HG03139 (cell line): Measurements from ENCODE around the gene RAB6B.
"Not testable (repeated sequence)": the region's sequence is repeated elsewhere in the genome, so short reads cannot be mapped to it uniquely, and the experiment has no call there.

Source experiments
- ATAC-seq: cut with Tn5 transposase; IDR thresholded peaks from one replicate; pipeline ENCODE4 v1.9.1; 2021; ENCODE audit not compliant: unreplicated experiment

Gene RAB6B

DNA sequence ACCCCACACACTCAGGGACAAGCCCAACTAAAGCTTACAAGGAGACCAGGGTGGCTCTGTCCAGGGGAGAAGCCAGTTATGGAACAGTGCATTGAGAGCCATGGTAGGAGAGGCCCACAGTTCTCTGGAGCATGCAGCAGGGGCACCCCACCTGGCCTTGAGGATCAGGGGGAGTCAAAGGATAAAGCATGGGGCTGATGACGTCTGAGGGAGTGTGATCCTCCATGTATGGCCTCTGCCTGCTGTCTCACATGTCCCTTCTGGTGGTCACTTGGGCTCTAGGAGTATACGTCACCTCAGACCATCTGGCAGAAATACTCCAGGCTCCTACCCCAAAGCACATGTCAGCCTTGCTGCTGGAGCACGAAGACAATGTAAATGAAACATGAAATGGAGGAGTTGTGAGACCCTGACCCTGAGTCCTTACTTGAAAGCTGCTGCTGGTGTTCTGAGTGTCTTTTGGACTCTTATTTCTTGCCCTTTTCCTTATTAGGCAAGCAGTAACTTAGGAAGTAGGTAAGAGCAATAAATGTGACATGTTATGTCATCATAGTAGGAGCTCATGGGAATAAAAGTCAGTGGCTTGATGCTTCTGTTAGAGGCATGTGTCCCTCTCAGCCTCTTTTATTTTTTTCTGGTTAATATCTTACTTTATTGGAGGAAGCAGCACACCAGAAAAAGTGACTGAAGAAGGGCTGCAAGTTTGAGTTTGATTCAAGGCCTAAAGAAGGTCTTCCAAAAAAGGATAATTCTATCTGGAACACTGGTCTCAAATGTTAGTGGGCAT is 74.6 kb downstream of the RAB6B start:
- ATAC-seq, result no peak

DNA sequence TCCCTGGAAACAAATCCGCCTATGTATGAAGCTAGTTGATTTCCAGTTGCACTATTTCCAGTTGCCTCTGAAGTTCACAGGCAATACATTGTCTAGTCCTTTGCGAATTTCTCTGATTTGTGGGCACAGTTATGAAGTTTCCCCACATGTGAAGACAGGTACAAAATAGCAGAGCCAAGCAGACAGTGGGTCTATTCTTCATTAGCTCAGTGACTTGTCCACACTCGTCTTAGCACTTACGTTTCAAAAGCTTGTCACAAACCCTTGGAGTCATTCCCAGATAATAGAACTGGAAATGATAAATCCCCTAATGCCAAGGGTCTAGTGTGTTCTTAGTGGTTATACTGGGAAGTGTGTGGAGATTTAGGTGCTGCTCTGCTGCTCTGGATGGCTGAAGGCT is 75.6 kb downstream of the RAB6B start:
- ATAC-seq, result no peak

DNA sequence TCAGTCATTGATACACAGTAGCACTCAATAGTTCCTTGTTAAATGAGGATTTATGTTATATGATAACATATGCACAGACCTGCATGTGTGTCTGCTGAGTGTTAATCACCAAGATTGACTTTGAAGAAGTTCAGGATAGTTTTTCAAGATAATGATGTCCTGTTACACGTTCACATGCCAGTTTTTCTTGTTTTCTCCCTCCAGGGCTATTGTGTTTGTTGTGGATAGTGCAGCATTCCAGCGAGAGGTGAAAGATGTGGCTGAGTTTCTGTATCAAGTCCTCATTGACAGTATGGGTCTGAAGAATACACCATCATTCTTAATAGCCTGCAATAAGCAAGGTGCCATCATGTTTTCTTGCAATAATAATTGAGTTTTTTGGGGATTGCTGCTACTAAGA is 80.3 kb downstream of the RAB6B start:
- no peak for ATAC-seq

DNA sequence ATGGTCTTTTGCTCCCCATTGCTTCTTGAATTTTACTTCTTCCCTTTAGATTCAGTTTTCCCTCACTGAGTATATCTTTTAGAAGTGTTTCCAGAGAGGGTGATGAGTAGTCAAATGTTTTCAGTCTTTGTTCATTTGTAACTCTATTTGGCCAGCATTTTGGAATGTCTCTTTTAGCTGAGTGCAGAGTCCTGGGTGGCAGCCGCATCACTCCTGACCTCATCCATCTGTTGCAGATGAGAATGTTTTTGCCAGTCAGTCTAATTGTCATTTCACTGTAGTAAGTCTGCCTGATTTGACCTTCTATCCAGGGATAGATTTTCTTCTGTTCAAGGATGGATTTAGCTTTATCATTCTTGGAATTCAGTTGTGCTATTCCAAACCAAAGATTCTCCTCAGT is 82.8 kb downstream of the RAB6B start:
- ATAC-seq, result no peak

DNA sequence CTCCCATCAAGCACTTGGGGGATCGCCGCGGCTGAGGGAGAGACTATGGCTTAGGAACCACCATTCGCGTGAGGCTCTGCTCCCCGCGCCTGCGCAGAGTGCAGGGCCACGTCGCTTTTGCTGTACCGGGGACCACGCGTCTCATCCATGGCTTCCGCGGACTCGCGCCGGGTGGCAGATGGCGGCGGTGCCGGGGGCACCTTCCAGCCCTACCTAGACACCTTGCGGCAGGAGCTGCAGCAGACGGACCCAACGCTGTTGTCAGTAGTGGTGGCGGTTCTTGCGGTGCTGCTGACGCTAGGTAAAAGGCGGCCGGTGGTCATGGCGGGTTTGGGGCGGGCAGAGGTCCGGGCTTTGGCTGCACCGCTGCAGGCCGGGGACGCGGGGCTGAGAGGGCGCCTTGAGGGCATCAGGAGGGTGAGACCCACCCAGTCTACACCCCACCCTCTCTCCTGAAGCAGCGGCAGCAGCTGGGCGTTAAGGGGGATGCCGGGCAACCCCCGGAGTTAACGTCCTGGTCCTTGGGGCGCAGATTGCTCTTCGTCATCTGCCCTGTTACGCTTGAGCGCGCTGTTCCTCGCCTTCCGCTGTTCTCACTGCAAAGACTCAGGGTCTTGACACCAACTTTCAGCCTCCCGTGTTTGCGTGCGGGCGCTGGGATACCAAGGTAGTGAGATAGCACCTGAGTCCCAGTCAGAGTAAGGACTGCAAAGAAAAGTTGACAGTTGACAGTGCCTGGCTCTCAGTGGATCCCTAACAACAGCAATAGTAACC is 89.8 kb downstream of the RAB6B start, which contains the start of gene SRPRB:
TSS of gene SRPRB (plus strand) at position 114 of the 774 bp plus-strand sequence. CDS start at position 148, 34 bp downstream.
- peak; percentile 99 for ATAC-seq

DNA sequence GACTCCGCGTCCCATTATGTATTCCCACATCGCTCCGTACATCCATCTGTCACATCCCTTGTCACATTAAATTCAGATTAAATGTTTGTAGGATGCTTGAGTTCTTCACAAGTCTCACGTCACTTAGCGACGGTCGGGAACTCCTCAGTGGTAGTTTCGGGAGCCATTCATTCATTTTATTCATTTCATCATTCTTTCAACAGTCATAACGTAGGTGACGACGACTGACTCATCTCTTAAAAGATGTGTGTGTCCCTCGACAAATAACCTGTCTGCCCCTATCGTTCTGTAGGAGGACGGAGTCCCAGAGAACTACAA is 90.3 kb downstream of the RAB6B start:
- ATAC-seq, result no peak

DNA sequence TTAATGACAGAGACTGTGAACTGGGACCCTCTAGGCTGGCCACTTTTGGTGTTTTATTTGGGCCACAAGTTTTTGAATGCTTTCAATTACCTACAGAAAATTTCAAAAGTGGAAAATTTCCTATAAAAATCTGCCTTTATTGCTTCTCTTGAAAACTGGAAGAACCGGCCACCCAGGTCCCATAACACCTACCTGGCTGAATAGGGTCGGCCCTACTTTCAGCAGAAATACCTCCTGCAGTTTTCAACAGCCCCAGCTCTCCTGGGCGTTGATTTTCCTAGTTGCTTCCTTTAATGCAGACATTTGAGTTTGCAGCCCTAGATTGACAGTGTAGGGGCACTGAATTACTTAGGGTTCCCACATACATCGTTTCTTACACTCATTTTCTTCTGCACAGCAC is 90.8 kb downstream of the RAB6B start:
- no peak for ATAC-seq

DNA sequence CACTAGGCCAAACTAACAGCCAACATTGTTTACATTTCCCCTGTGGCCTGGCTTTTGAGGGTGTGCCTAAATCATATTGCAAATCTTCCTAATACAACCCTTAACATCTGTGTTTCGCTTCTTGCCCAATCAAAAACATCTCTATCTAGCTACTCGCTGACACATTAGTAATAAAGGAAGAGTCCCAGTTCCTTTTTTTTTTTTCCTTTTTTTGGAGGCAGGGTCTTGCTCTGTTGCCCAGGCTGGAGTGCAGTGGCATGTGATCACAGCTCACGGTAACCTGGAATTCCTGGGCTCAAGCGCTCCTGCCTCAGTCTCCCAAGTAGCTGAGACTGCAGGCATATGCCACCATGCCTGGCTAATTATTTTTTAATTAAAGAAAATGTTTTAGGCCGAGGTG is 92.2 kb downstream of the RAB6B start:
- no peak for ATAC-seq

DNA sequence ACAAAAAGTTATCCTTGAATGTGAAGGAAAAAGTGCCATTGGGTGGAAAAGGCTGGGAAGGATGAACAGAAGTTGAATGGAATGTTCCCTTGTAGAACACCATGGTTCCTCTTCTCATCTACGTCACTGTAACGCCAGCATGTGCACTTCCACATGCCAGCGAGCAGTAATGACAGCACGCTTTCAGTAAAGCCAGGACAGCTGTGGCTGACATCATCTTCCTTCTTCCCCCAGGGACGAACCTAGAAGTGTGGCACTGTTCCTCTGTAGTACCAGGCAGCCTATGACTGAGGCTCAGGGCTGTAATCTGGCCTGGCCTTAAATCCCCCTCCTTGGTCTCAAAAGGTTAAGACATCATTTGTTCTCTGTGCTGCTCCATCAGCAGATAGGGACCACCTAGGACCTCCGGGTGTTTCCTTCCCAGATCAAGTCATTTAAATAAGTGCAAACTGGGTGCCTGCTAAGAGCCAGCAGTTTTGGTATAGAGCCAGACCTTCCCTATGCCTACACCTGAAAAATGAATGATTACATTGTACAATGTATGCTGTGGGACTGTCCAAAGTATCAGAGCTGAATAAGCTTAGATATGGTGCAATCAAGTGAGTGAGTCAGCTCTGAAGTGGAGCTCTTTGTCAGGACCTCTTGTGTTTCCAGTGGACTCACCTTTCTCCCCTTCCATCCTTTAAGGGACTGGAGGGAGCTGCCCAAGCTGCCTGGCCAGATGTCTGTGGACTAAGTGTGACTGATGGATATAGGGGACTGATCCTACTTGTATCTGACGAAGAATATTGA is 95.7 kb downstream of the RAB6B start:
- no peak for ATAC-seq

DNA sequence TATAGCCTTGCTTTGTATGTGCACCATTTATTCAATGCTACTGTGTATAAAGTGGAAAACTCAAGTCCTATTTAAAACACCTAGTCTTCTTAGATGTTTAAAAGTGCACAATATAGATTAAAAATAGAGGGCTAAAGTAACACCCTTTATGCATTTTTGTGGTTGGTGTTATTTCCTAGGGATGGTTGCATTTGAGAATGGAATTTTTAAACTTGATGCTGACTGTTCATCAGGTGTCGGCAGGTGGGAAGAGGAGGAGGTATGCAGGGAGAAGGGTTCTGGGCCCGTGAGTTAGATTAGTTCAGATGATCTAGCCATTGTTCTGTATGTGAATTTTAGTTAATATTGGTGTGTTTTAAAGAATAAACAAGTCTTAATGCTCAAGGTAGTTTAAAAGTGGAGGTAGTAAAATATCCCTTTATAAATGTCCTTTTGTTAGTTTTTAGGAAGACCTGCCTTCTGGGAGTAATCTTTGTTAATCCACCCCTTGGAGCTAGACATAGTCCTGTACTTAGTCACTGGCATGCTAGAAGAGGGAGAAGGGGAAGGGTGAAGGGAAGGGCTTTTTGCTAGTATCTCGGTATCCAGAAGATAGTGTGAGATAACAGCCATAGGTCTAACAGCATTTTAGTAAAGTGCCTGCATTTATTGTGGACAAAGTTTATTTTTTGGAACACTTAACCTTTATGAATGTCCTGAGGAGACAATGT is 98.1 kb downstream of the RAB6B start:
- ATAC-seq, result no peak

DNA sequence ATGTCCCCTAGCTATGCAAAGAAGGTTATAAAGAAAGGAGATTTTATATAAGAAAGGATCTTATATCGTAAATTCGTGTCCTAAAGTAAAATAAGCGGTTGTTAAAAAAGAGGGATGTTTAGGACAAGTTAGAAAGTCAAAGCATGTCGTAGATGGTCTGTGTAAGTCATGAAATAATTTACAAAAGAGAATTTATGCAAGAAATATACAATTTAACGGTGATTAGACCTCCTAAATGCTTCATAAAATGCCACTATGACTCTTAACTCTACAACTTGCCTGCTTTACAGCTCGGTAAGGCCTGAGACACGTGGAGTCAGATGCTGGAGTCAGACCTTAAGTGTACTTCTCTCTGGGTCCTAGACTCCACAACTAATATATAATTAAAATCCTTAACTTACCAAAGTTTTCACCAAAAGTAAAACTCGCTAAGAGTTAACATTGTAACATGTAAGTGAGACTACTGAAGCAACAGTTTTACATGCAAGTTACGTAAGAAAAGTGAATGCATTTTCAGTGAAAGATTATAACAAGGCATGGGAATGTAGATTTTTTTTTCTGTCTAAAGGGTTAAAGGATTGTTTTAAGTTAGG is 103.4 kb downstream of the RAB6B start:
- no peak for ATAC-seq

DNA sequence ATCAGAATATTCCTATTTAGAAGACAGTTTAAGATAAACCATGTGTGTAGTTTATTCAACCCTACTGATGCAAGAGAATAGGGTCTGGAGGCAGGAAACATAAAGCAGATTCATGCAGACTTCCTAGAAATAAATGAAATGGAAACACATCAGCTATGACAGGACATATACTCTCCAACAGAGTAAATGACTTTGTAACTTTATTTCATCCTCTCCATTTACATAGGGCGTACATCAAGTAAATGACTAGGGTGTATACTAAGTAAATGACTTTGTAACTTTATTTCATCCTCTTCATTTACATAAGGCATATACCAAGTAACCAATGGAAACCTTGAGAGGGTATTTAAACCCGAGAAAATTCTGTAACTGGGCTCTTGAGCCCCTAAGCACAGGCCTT is 107.7 kb downstream of the RAB6B start:
- ATAC-seq, result no peak

DNA sequence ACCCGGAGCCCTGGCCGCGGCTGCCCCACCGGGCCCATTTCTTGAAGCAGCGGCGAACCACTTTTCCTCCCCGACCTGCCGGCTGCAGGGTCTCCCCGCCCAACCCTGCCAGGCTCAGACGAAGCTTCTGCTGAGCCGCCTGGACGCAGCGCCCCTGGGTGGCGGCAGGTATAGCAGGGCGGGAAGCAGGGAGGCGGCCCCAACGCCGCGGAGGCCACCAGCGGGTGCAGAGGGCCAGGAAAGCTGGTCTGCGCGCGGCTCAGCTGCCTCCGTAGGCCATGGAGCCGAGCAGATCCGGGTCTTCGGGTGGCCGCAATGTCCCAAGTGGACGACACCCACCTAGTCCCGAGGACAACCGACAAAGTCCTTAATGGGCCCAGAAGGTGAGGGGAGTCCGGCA is 111.9 kb downstream of the RAB6B start:
- no peak for ATAC-seq

DNA sequence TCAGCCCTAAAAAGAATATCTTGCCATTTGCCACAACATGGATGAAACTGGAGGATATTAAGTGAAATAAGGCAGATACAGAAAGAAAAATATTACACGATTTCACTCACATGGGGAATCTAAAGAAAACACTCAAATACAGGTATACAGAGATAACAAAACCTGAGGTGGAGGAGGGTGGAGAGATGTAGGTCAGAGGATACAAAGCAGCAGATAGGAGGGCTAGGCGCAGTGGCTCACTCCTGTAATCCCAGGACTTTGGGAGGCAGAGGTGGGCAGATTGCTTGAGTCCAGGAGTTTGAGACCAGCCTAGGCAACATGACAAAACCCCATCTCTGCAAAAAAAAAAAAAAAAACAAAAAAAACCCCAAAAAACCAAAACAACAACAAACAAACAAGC is 113.2 kb downstream of the RAB6B start:
- no peak for ATAC-seq

DNA sequence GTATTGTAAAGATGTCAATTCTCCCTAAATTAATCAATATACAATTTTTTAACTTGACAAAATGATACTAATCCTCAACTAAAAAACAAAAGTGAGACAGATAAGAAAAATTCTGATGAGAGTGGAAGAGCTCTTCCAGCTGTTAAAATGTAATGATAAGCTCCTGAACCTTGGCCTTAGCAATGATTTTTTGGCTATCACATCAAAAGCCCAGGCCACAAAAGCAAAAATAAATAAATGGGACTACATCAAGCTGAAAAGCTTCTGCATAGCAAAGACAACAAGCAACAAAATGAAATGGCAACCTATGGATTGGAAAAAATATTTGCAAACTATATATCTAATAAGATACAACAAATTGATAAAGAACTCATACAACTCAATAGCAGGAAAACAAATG is 114.1 kb downstream of the RAB6B start:
- no peak for ATAC-seq

DNA sequence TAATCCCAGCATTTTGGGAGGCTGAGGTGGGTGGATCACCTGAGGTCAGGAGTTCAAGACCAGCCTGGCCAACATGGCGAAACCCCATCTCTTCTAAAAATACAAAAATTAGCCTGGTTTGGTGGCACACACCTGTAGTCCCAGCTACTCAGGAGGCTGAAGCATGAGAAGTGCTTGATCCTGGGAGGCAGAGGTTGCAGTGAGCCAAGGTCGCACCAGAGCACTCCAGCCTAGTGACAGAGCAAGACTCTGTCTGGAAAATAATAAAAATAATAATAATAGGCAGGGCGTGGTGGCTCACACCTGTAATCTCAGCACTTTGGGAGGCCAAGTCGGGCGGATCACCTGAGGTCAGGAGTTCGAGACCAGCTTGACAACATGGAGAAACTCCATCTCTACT is 114.9 kb downstream of the RAB6B start:
- not testable (repeated sequence) for ATAC-seq

DNA sequence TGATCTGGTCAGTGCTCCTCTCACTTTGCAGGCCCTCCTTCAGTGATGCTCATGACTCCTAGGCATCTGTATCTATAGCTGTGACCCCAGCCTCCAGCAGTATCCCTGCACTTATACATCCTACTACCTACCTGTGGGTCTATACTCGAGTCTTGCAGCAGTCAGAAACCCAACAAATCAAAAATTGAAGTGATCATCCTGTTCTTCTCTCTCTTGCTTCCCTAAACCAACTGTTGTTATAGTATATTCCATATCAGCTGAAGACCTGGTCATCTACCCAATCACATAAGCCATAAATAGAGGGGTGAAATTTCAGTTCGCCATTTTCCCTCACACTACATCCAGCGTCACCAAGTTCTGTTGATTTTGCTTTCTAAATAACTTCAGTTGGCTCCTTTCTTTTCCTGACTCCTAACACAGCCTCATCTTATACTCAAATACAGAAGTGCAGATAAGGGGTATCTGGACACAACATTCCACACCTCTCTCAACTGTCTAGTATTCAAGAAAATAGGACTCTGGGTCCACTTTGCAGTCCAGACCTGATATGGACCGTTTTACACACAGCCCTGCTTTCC is 116.0 kb downstream of the RAB6B start:
- ATAC-seq, result no peak

DNA sequence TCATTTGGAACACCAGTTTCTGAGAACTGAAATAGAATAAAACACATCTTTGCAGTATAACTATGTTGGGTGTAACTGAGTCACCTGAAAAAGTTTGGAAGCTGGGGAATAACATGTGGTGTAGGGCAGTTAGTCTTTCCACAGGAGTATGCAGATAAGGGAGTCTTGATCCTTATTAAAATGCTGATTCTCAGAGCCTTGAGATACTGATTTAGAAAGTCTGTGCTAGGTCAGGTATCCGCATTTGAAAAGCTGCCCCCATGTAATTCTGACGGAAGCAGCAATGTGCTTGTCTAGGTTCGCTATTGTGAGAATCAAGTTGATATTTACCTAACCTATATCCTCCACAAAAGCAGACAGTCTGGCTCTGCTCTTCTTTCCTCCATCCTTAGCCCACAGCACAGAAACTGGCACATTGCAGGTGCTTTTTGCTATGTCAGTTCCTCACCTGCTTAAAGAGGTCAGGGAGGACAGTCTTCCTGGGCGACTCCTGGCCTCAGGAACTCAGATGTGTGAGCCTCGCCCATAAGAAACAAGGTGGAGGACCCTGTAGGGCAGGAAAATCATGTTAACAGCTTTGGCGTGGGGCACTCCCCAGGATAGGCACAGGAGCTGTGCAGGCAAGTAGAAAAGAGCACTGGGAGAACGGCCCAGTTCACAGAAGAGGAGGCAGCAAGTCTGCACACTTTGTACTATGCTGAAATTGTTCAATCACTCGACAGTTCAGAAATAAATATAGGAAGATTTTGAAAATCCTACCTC is 117.7 kb downstream of the RAB6B start:
- ATAC-seq, result no peak

DNA sequence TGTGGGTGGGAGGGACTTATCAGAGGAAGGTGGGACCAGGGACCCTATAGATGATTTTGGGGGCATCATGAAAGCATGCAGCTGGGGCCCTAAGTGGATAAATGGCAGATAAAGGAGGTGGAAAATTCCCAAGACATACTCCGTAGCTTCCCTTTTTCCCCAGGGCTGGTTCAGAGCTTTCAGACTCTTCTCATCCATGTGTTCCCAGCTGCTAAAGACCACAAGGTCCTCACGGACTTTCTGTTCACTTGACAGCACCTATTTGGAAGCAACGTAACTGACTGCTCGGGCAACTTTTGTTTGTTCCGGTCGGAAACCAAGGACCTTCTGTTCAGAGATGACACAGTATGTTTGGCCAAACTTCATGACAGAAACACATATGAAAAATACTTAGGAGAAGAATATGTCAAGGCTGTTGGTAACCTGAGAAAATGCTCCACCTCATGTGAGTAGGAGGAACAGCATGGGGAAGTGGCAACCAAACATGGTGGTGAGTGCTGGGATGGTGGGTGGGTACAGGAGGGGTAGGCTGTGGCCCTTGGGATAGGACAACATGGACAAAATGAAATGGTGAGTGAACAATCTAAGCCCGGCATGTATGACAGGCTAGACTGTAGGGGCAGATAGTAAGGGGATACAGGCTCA is 118.8 kb downstream of the RAB6B start:
- no peak for ATAC-seq
